HEK293 (cell line): Measurements from ENCODE around the gene CLDN3.

ENCODE experiments used
- MYNN ChIP-seq: fragments of 450-650 bp; formaldehyde crosslinking; IDR thresholded peaks from 2 replicates; pipeline ENCODE4 v1.5.1; 2016; ENCODE audit warnings: missing biosample characterization, missing genetic modification characterization, borderline replicate concordance
- ZNF324 ChIP-seq: fragments of 450-650 bp; formaldehyde crosslinking; IDR thresholded peaks from 2 replicates; pipeline ENCODE4 v1.5.1; 2016; ENCODE audit warnings: missing biosample characterization, missing genetic modification characterization
- ZNF530 ChIP-seq: fragments of 450-650 bp; formaldehyde crosslinking; IDR thresholded peaks from 2 replicates; pipeline ENCODE4 v1.5.1; 2016; ENCODE audit warnings: low read depth, missing biosample characterization, missing genetic modification characterization
- ZNF624 ChIP-seq: fragments of 450-650 bp; formaldehyde crosslinking; IDR thresholded peaks from 2 replicates; pipeline ENCODE4 v1.5.1; 2017; ENCODE audit warnings: missing biosample characterization, missing genetic modification characterization
- ZNF654 ChIP-seq: fragments of 450-650 bp; formaldehyde crosslinking; IDR thresholded peaks from 2 replicates; pipeline ENCODE4 v1.5.1; 2016; ENCODE audit warnings: low read depth, missing biosample characterization, missing genetic modification characterization
- ZNF660 ChIP-seq: fragments of 450-650 bp; IDR thresholded peaks from 2 replicates; pipeline ENCODE4 v1.5.1; 2018; ENCODE audit warnings: missing biosample characterization, mild to moderate bottlenecking, missing genetic modification characterization
- TF ChIP-seq, protein P1 (sequence below): fragments of 450-650 bp; formaldehyde crosslinking; IDR thresholded peaks from 2 replicates; pipeline ENCODE4 v1.5.1; 2016; ENCODE audit warnings: missing biosample characterization, missing genetic modification characterization

DNA sequence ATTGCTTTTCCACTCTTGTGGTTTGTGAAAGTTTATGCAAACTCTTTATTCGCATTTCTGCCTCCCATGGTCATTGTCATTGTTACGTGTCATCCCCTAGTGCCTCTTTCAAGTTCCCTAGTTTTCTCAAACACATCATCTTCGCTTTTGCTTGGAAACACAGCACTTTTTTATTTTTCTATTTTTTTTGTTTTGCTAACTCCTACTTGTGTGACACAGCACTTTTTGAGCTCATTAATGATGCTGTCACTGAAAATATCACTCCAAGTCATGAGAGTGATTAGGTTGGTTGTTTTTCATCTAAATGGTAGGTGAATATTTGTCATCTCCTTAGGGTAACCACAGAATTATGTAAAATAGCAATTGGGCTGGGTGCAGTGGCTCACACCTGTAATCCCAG lies 42.1 kb downstream of the CLDN3 start:
- TF ChIP-seq ZNF324 (no peak), ZNF624 (tag by site-specific recombination) (no peak), MYNN (tag by site-specific recombination) (no peak), ZNF654 (no peak), ZNF530 (no peak), ZNF660 (tag by site-specific recombination) (no peak)
- TF ChIP-seq, protein P1, sequence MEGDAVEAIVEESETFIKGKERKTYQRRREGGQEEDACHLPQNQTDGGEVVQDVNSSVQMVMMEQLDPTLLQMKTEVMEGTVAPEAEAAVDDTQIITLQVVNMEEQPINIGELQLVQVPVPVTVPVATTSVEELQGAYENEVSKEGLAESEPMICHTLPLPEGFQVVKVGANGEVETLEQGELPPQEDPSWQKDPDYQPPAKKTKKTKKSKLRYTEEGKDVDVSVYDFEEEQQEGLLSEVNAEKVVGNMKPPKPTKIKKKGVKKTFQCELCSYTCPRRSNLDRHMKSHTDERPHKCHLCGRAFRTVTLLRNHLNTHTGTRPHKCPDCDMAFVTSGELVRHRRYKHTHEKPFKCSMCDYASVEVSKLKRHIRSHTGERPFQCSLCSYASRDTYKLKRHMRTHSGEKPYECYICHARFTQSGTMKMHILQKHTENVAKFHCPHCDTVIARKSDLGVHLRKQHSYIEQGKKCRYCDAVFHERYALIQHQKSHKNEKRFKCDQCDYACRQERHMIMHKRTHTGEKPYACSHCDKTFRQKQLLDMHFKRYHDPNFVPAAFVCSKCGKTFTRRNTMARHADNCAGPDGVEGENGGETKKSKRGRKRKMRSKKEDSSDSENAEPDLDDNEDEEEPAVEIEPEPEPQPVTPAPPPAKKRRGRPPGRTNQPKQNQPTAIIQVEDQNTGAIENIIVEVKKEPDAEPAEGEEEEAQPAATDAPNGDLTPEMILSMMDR (tag by site-specific recombination) = no peak
